Osteocyte (in vitro differentiated cells): ENCODE data around the gene GMCL2. TPM values are rescaled to one million over a fixed set of nuclear protein-coding genes. Genes with fewer than 3 reads are reported as not detected.

ENCODE experiments used
- DNase-seq: peaks from one replicate; pipeline ENCODE4 v3.0.0; 2021; ENCODE audit warnings: mixed read lengths; ENCODE audit not compliant: unreplicated experiment; ENCODE audit errors: extremely low spot score
- H3K27ac Mint-ChIP-seq: one replicate; pipeline ENCODE4 v1.8.0; 2021; ENCODE audit warnings: mild to moderate bottlenecking, mixed read lengths; ENCODE audit not compliant: unreplicated experiment
- H3K27me3 Mint-ChIP-seq: one replicate; pipeline ENCODE4 v1.8.0; 2021; ENCODE audit warnings: mixed read lengths; ENCODE audit not compliant: unreplicated experiment
- H3K36me3 Mint-ChIP-seq: one replicate; pipeline ENCODE4 v1.8.0; 2021; ENCODE audit warnings: mixed read lengths; ENCODE audit not compliant: unreplicated experiment
- H3K4me1 Mint-ChIP-seq: one replicate; pipeline ENCODE4 v1.8.0; 2021; ENCODE audit warnings: mixed read lengths; ENCODE audit not compliant: unreplicated experiment
- H3K4me3 Mint-ChIP-seq: one replicate; pipeline ENCODE4 v1.8.0; 2021; ENCODE audit warnings: mild to moderate bottlenecking, moderate library complexity, mixed read lengths; ENCODE audit not compliant: unreplicated experiment
- H3K9me3 Mint-ChIP-seq: one replicate; pipeline ENCODE4 v1.8.0; 2021; ENCODE audit warnings: mixed read lengths; ENCODE audit not compliant: unreplicated experiment
- total RNA-seq: library from RNA; stranded (reverse); gene quantifications from 2 replicates; pipeline ENCODE4 v1.2.1, GENCODE V29; 2021
- TF ChIP-seq, protein P1 (sequence below): fragments of 200-600 bp; sonication (generic); IDR thresholded peaks from 2 replicates; pipeline ENCODE4 v1.5.0; 2021; ENCODE audit warnings: antibody characterized with exemption, mild to moderate bottlenecking, moderate library complexity

Gene GMCL2
- total RNA-seq, 1 donor from 2014 or later, result not detected

DNA sequence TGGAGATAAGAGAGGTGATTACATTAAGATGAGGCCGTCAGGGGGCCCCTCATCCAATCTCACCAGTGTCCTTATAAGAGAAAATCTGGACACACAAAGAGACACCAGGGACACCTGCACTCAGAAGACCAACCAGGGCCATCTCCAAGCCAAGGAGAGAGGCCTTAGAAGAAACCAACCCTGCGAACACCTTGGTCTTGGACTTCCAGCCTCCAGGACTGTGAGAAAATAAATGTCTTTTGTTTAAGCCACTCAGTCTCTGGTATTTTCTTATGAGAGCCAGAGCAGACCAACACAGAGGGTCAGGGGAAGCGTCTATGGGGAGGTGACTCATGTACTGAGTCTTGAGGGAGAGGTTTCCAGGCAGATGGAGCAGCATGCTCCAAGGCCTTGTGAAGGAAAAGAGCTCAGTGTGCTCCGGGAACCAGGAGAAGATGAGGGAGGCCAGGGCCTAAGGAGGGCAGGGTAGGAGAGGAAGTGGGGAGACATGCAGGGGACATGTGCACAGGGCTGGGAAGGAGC is 40.0 kb upstream of the GMCL2 start:
- DNase-seq, result no peak
- Mint-ChIP-seq H3K27me3 (no peaks in the 10 kb centered on the region), H3K36me3 (peaks cover 43% of the 10 kb centered on the region), H3K27ac (peak overlapping the region; percentile 17), H3K9me3 (peaks cover 9% of the 10 kb centered on the region), H3K4me3 (no peak overlapping the region), H3K4me1 (peaks cover 22% of the 10 kb centered on the region)
- TF ChIP-seq, protein P1, sequence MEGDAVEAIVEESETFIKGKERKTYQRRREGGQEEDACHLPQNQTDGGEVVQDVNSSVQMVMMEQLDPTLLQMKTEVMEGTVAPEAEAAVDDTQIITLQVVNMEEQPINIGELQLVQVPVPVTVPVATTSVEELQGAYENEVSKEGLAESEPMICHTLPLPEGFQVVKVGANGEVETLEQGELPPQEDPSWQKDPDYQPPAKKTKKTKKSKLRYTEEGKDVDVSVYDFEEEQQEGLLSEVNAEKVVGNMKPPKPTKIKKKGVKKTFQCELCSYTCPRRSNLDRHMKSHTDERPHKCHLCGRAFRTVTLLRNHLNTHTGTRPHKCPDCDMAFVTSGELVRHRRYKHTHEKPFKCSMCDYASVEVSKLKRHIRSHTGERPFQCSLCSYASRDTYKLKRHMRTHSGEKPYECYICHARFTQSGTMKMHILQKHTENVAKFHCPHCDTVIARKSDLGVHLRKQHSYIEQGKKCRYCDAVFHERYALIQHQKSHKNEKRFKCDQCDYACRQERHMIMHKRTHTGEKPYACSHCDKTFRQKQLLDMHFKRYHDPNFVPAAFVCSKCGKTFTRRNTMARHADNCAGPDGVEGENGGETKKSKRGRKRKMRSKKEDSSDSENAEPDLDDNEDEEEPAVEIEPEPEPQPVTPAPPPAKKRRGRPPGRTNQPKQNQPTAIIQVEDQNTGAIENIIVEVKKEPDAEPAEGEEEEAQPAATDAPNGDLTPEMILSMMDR, result no peak

DNA sequence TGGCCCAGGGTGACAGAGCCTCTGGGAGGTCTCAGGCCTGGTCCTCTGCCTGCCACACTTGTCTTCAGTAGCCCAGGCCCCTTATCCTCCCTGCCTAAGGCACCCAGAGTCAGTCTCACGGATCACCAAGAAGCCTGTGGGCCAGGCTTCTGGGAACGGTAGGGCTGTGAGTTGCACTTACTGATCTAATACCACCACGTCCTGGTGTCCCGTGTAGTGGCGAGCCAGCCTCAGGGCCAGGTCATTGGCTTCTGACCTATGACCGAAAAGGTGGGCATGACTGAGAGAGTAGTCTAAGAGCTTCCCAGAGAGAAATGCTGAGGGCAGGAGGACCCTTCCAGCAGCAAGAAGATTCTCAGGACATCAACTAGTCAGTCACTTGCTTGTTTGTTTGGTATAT is 38.0 kb upstream of the GMCL2 start:
- H3K4me1 Mint-ChIP-seq, result peaks cover 7% of the 10 kb centered on the region
- TF ChIP-seq, protein P1, result no peak
- peaks cover 39% of the 10 kb centered on the region for H3K36me3 Mint-ChIP-seq
- DNase-seq, result no peak
- no peaks in the 10 kb centered on the region for H3K27me3 Mint-ChIP-seq
- H3K9me3 Mint-ChIP-seq, result peaks cover 9% of the 10 kb centered on the region
- no peak overlapping the region for H3K4me3 Mint-ChIP-seq
- no peak overlapping the region for H3K27ac Mint-ChIP-seq

DNA sequence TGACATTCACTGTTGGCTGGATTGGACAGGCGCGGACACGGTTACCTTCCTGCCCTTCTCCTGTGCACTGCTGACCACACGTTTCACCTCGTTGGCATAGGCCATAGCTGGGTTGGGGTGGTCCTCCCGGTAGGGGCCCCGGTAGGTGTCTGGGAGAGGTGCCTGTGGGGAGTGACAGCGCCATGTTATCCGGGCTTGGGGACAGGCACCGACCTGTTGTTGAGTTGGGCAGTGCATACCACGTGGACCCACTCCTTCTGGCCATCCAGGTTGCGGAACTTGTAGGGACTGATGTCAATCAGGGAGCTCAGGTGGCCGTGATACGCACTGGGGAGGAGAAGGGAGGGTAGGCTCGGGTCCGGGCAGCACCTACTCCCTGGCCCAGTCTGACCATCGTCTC is 37.2 kb upstream of the GMCL2 start:
- peaks cover 33% of the 10 kb centered on the region for H3K36me3 Mint-ChIP-seq
- TF ChIP-seq, protein P1, result no peak
- no peak overlapping the region for H3K27ac Mint-ChIP-seq
- H3K27me3 Mint-ChIP-seq, result no peaks in the 10 kb centered on the region
- H3K4me3 Mint-ChIP-seq, result no peak overlapping the region
- DNase-seq, result no peak
- H3K9me3 Mint-ChIP-seq, result peaks cover 9% of the 10 kb centered on the region
- H3K4me1 Mint-ChIP-seq, result peaks cover 3% of the 10 kb centered on the region

DNA sequence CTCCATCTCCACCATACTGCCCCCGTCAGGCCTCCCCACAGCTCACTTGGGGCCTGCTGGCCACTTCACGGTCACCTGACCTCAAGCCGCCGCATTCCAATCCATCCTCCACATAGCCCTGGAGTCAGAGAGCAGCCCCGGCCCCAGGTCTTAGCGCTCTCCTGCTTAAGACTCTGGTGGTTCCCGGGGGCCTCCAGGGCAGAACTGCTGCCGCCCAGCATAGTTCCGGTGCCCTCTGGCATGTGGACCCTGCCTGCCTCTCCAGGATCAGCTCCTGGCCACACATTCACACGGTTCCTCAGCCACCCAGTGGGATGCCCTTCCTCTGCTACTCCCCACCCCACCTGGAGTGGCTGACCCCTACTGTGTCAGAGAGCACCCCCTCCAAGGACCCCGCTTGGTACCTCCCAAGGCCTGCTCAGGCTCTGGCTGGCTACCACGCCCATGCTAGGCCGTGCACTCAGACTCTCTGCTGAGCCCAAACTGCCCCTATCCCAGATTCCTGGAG is 36.7 kb upstream of the GMCL2 start:
- TF ChIP-seq, protein P1, result no peak
- DNase-seq, result no peak
- peaks cover 2% of the 10 kb centered on the region for H3K4me1 Mint-ChIP-seq
- peaks cover 30% of the 10 kb centered on the region for H3K36me3 Mint-ChIP-seq
- H3K27me3 Mint-ChIP-seq, result no peaks in the 10 kb centered on the region
- H3K4me3 Mint-ChIP-seq, result no peak overlapping the region
- H3K9me3 Mint-ChIP-seq, result peaks cover 9% of the 10 kb centered on the region
- H3K27ac Mint-ChIP-seq, result peak overlapping the region; percentile 60

DNA sequence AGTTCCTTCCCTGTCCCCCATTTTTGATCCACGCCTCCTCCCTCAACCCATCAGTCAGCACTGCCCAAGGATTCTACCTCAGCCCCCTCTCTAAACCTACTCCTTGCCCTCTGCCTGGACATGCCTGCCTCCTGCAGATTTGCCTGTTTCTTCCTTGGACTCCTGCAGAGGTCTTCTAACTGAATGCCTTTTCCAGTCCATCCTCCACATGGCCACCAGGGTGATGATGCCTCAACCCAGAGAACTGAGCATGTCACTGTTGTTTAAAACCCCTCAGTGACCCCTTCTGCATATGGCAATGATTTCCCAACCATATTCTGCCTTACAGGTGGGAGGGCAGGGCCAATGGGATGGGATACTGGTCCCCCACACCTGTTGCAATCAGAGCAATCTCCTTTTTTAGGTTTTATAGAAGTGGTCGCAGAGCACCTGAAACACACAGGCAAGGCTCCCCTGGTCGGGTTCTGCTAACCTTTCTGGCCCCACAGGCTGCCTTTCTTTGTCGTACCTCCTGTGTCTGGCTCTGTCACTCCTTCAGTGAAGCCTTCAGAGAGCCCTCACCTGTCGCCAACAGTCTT is 36.1 kb upstream of the GMCL2 start:
- Mint-ChIP-seq H3K4me1 (peaks cover 8% of the 10 kb centered on the region), H3K4me3 (no peak overlapping the region), H3K36me3 (peaks cover 26% of the 10 kb centered on the region), H3K27ac (peak overlapping the region; percentile 60), H3K27me3 (no peaks in the 10 kb centered on the region), H3K9me3 (peaks cover 9% of the 10 kb centered on the region)
- DNase-seq, result no peak
- TF ChIP-seq, protein P1, result no peak
